HCT116 (cell line): Measurements from ENCODE around the gene PLA2G7.

Source experiments
- CTCF ChIP-seq, 3 experiments: fragments of 200-600 bp in 1 of 3; sonication (generic) in 1 of 3; IDR thresholded peaks in 2 of 3; conservative IDR thresholded peaks in 1 of 3; 2 replicates each; pipeline ENCODE4 v1.5.1; 2012 to 2017; ENCODE audit warnings: low read depth in 2 of 3, low read length in 2 of 3, antibody characterized with exemption in 1 of 3, borderline replicate concordance in 1 of 3, control low read depth in 1 of 3, mild to moderate bottlenecking in 1 of 3, mixed read lengths in 1 of 3, mixed run types in 1 of 3, moderate library complexity in 1 of 3; ENCODE audit not compliant: insufficient read depth in 1 of 3
- EZH2phosphoT487 ChIP-seq: fragments of 200-600 bp; IDR thresholded peaks from 2 replicates; pipeline ENCODE4 v1.6.1; 2018; ENCODE audit warnings: antibody characterized with exemption, borderline replicate concordance
- JUND ChIP-seq: IDR thresholded peaks from 2 replicates; pipeline ENCODE4 v1.6.1; 2012
- POLR2A ChIP-seq: IDR thresholded peaks from 2 replicates; pipeline ENCODE4 v1.7.0; 2011; ENCODE audit warnings: borderline replicate concordance; ENCODE audit not compliant: insufficient read depth, insufficient read length; ENCODE audit errors: extremely low read depth

GRCh38 chr6:46746696-46747095, 11.5 kb upstream of the PLA2G7 start, which contains the start of gene ANKRD66:
- TF ChIP-seq CTCF (IDR thresholded peaks at IDR 0.05 in 2 of 3, conservative IDR thresholded peaks at IDR 0.05 in 1 of 3; ENCODE audit: borderline replicate concordance in 1 of 3, insufficient read depth in 1 of 3, low read depth in 2 of 3, low read length in 2 of 3) (no peak), EZH2phosphoT487 (no peak), POLR2A (no peak), JUND (no peak)
